K562 (cell line): Measurements from ENCODE around the gene KXD1. TPM values are rescaled to one million over a fixed set of nuclear protein-coding genes. Genes with fewer than 3 reads are reported as not detected.

Experiments
- ATAC-seq: fragments of 200-7000 bp; cut with Tn5 transposase; 3 replicates; pipeline ENCODE4 v1.9.1; 2020; ENCODE audit warnings: moderate library complexity
- BruUV-seq: library from RNA; stranded (reverse); fragments of 400-500 nt; replicated peaks from 2 replicates; lab custom pipeline; 2021; lab: Mats Ljungman, UMichigan
- CTCF ChIA-PET: fragments of 300-600 bp; formaldehyde crosslinking; extraction: SDS; loops from one replicate; lab custom pipeline; 2021; ENCODE audit warnings: low intra/inter-chr PET ratio; lab: Yijun Ruan, JAX
- POLR2A ChIA-PET: fragments of 300-600, 350-650 bp; sonication (Branson Sonifier 250); formaldehyde crosslinking; extraction: SDS; loops from one replicate; lab custom pipeline; 2021; ENCODE audit warnings: antibody characterized with exemption, inconsistent platforms; lab: Yijun Ruan, JAX
- DNase-seq, 4 experiments: peaks; one replicate each; pipeline versions ENCODE4 v3.0.0 to v3.0.0-alpha.2; 2011 to 2018; ENCODE audit warnings: low spot score in 3 of 4, mixed read lengths in 3 of 4; ENCODE audit errors: extremely low read depth in 1 of 4
- FAIRE-seq: peaks from 2 replicates; lab custom pipeline; 2011; peaks lifted over from hg19 to GRCh38; lab: Jason Lieb, UNC
- H2AFZ ChIP-seq: 2 replicates; pipeline ENCODE4 v1.6.0; 2011; ENCODE audit warnings: low read depth, low read length, control low read depth, inconsistent platforms
- H3K27ac ChIP-seq: fragments of 200-600 bp; 3 replicates; pipeline ENCODE4 v1.8.0; 2011; ENCODE audit warnings: low read depth, mild to moderate bottlenecking, control low read depth, inconsistent platforms, low read length, moderate library complexity, mixed read lengths; ENCODE audit errors: extremely low read depth
- H3K27me3 ChIP-seq, 2 experiments: fragments of 300-600 bp in 1 of 2; 2 replicates in 1 of 2; 3 replicates in 1 of 2; pipeline versions ENCODE4 v1.6.0 to v1.8.0; 2011; ENCODE audit warnings: inconsistent platforms in 2 of 2, low read length in 2 of 2, mild to moderate bottlenecking in 1 of 2, mixed read lengths in 1 of 2, moderate library complexity in 1 of 2; ENCODE audit not compliant: control insufficient read depth in 2 of 2, insufficient read depth in 2 of 2
- H3K36me3 ChIP-seq: fragments of 300-600 bp; 3 replicates; pipeline ENCODE4 v1.8.0; 2011; ENCODE audit warnings: mild to moderate bottlenecking, low read length, inconsistent platforms; ENCODE audit not compliant: control insufficient read depth, insufficient read depth
- H3K4me1 ChIP-seq, 2 experiments: fragments of 200-600 bp in 1 of 2; replicated peaks in 1 of 2; 2 replicates in 1 of 2; 3 replicates in 1 of 2; pipeline versions ENCODE4 v1.5.1 to v1.8.0; 2011; ENCODE audit warnings: inconsistent platforms in 2 of 2, low read length in 2 of 2, mild to moderate bottlenecking in 1 of 2, mixed read lengths in 1 of 2, moderate library complexity in 1 of 2; ENCODE audit not compliant: control insufficient read depth in 2 of 2, insufficient read depth in 2 of 2
- H3K4me2 ChIP-seq: 2 replicates; pipeline ENCODE4 v1.6.1; 2011; ENCODE audit warnings: low read length, control low read depth, inconsistent platforms, mixed read lengths; ENCODE audit not compliant: insufficient read depth
- H3K4me3 ChIP-seq: fragments of 200-600 bp; sonication (generic), shearing (Covaris generic); 2 replicates; pipeline ENCODE4 v1.5.1; 2016; ENCODE audit warnings: control low read depth, inconsistent platforms
- H3K79me2 ChIP-seq: fragments of 200-600 bp; 3 replicates; pipeline ENCODE4 v1.8.0; 2011; ENCODE audit warnings: low read length, inconsistent platforms; ENCODE audit not compliant: control insufficient read depth, insufficient read depth
- H3K9ac ChIP-seq, 2 experiments: 2 replicates each; pipeline versions ENCODE4 v1.6.0 to v1.6.1; 2011; ENCODE audit warnings: low read depth in 2 of 2, low read length in 2 of 2, control low read depth in 1 of 2, inconsistent platforms in 1 of 2, mild to moderate bottlenecking in 1 of 2, mixed read lengths in 1 of 2; ENCODE audit not compliant: insufficient read depth in 1 of 2
- H3K9me1 ChIP-seq: one replicate; pipeline ENCODE4 v1.6.0; 2011; ENCODE audit warnings: inconsistent platforms, mild to moderate bottlenecking, low read length, moderate library complexity; ENCODE audit not compliant: control insufficient read depth, insufficient read depth
- H3K9me3 ChIP-seq: replicated peaks from 2 replicates; pipeline ENCODE4 v1.5.1; 2011; ENCODE audit warnings: low read depth, low read length, inconsistent platforms; ENCODE audit not compliant: control insufficient read depth, insufficient read depth
- H4K20me1 ChIP-seq: replicated peaks from 2 replicates; pipeline ENCODE4 v1.6.1; 2011; ENCODE audit warnings: low read length, inconsistent platforms, mixed read lengths; ENCODE audit not compliant: control insufficient read depth, insufficient read depth
- ARID1B ChIP-seq: fragments of 450-650 bp; IDR thresholded peaks from 2 replicates; pipeline ENCODE4 v1.6.1; 2016; ENCODE audit warnings: antibody characterized with exemption, mild to moderate bottlenecking, inconsistent platforms
- ARID3B ChIP-seq: fragments of 250-450 bp; sonication (Bioruptor Pico); IDR thresholded peaks from 2 replicates; pipeline ENCODE4 v1.4.0; 2020; ENCODE audit warnings: borderline replicate concordance
- CBFA2T2 ChIP-seq: fragments of 450-650 bp; conservative IDR thresholded peaks from 2 replicates; pipeline ENCODE4 v1.6.1; 2017; ENCODE audit warnings: mild to moderate bottlenecking
- ILF3 ChIP-seq: fragments of 450-650 bp; IDR thresholded peaks from 2 replicates; pipeline ENCODE4 v1.6.1; 2018; ENCODE audit warnings: antibody characterized with exemption, mild to moderate bottlenecking, moderate library complexity, borderline replicate concordance
- NFE2L1 ChIP-seq: fragments of 450-650 bp; IDR thresholded peaks from 2 replicates; pipeline ENCODE4 v1.6.1; 2016; ENCODE audit warnings: missing genetic modification characterization, low read depth, mild to moderate bottlenecking, missing compliant biosample characterization, moderate library complexity, borderline replicate concordance
- RBM25 ChIP-seq: fragments of 200-400 bp; formaldehyde crosslinking; IDR thresholded peaks from 2 replicates; pipeline ENCODE4 v1.6.1; 2018; ENCODE audit warnings: low read length, low read depth, moderate library complexity; ENCODE audit not compliant: severe bottlenecking
- SAFB2 ChIP-seq: fragments of 200-400 bp; formaldehyde crosslinking; IDR thresholded peaks from 2 replicates; pipeline ENCODE4 v1.6.1; 2018; ENCODE audit warnings: borderline replicate concordance, low read length, low read depth, moderate library complexity; ENCODE audit not compliant: severe bottlenecking
- SOX6 ChIP-seq: fragments of 450-650 bp; IDR thresholded peaks from 2 replicates; pipeline ENCODE4 v1.6.1; 2014; ENCODE audit warnings: mild to moderate bottlenecking
- ZBTB8A ChIP-seq: fragments of 450-650 bp; IDR thresholded peaks from 2 replicates; pipeline ENCODE4 v1.6.1; 2018; ENCODE audit warnings: mild to moderate bottlenecking, moderate library complexity; ENCODE audit not compliant: partially characterized antibody
- ZNF143 ChIP-seq: sonication (generic); formaldehyde crosslinking; IDR thresholded peaks from 2 replicates; pipeline ENCODE4 v1.9.0; 2022; ENCODE audit warnings: mild to moderate bottlenecking, missing genetic modification reagents
- ZNF274 ChIP-seq: IDR thresholded peaks from 2 replicates; pipeline ENCODE4 v1.6.1; 2011; ENCODE audit warnings: low read depth, mild to moderate bottlenecking, low read length, moderate library complexity, borderline replicate concordance
- ZNF586 ChIP-seq: fragments of 450-650 bp; formaldehyde crosslinking; conservative IDR thresholded peaks from 2 replicates; pipeline ENCODE4 v1.4.0; 2020; ENCODE audit warnings: mild to moderate bottlenecking, moderate library complexity
- ZNF695 ChIP-seq: fragments of 450-650 bp; formaldehyde crosslinking; IDR thresholded peaks from 2 replicates; pipeline ENCODE4 v1.4.0; 2020; ENCODE audit warnings: mild to moderate bottlenecking, moderate library complexity
- WGBS: fragments of 100-300 bp; shearing (Covaris generic); methylation state at CpG from one replicate; pipeline ENCODE4 v1.1.6; 2016; ENCODE audit warnings: low coverage, mixed read lengths; ENCODE audit not compliant: insufficient coverage; ENCODE audit errors: missing lambda C conversion rate; 5-methylcytosine and 5-hydroxymethylcytosine counted together
- in situ Hi-C: fragments of 300-500 bp; cut with MboI; formaldehyde crosslinking; loops from 4 replicates; pipeline ENCODE4 v1.15.0; 2018; ENCODE audit warnings: inconsistent platforms, mixed read lengths
- intact Hi-C: fragments of 100-400 bp; cut with micrococcal nuclease; formaldehyde crosslinking; loops from 2 replicates; pipeline ENCODE4 v1.14.2; 2022
- polyA plus RNA-seq, 8 experiments: library from polyadenylated mRNA; depleted of rRNA in 4 of 8; stranded (reverse) in 5 of 8; unstranded in 3 of 8; fragments of >200 nt; fragmentation: Nextera tagmentation in 2 of 8; fragmentation: Illumina TruSeq in 1 of 8; extraction: Ambion mirVana in 2 of 8; extraction: Trizol in 1 of 8; gene quantifications; 2 replicates each; pipeline versions ENCODE4 v1.2.1 to v1.2.3, GENCODE V29; 2011 to 2014; ENCODE audit warnings: inconsistent platforms in 1 of 8, missing spikeins in 1 of 8
- total RNA-seq, 7 experiments: library from RNA; depleted of rRNA in 6 of 7; stranded (reverse); fragments of >200 nt in 6 of 7; fragmentation: Illumina TruSeq in 2 of 7; extraction: Trizol in 2 of 7; gene quantifications; 2 replicates each; pipeline versions ENCODE4 v1.2.1 to v1.2.3, GENCODE V29; 2011 to 2021; ENCODE audit warnings: low replicate concordance in 1 of 7
- TF ChIP-seq, protein P1 (sequence below): fragments of 450-650 bp; formaldehyde crosslinking; IDR thresholded peaks from 2 replicates; pipeline ENCODE4 v1.4.0; 2022; ENCODE audit warnings: mild to moderate bottlenecking, moderate library complexity

The KXD1 gene
- total and polyA plus RNA-seq, 9 of the 15 experiments (the other 6 are each of a cell fraction or from before 2014, with no cell fraction given): 21.9 to 210 (median 118) TPM

- Histone ChIP-seq H3K36me3 (no peaks in the 10 kb centered on the region), H3K27ac (no peak overlapping the region), H3K4me1 (peaks cover 0 to 64% of the 10 kb centered on the region in 2 experiments; a peak in 2 of 5 replicates), H3K79me2 (no peaks in the 10 kb centered on the region), H3K9me1 (no peaks in the 10 kb centered on the region), H3K9ac (no peak overlapping the region), H4K20me1 (peaks cover 26% of the 10 kb centered on the region), H3K4me3 (no peak overlapping the region), H3K9me3 (no peaks in the 10 kb centered on the region), H2AFZ (no peak overlapping the region), H3K27me3 (peaks cover 59 to 87% of the 10 kb centered on the region in 2 experiments), H3K4me2 (no peak overlapping the region)
- TF ChIP-seq ARID3B (CRISPR knock-in tag) (no peak), CBFA2T2 (no peak), ZNF695 (CRISPR knock-in tag) (no peak), ZNF274 (no peak), NFE2L1 (tag) (no peak), RBM25 (no peak), ZNF586 (CRISPR knock-in tag) (no peak), ARID1B (no peak), SAFB2 (no peak), ILF3 (no peak), ZNF143 (CRISPR knock-in tag) (no peak), ZBTB8A (no peak), SOX6 (no peak)
- TF ChIP-seq, protein P1, sequence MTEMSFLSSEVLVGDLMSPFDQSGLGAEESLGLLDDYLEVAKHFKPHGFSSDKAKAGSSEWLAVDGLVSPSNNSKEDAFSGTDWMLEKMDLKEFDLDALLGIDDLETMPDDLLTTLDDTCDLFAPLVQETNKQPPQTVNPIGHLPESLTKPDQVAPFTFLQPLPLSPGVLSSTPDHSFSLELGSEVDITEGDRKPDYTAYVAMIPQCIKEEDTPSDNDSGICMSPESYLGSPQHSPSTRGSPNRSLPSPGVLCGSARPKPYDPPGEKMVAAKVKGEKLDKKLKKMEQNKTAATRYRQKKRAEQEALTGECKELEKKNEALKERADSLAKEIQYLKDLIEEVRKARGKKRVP (CRISPR knock-in tag): no peak
- ChIA-PET POLR2A (interaction anchor here (1.0 kb wide), 1 partner anchor 21 kb away, joined by 3 read pairs; no protein-coding TSS in a partner anchor), CTCF (no interaction called here)
- no peak for ATAC-seq
- intact Hi-C loops: no loop called here
- no peak for DNase-seq
- BruUV-seq: no TSS peak
- no peak for FAIRE-seq
- WGBS: 5% methylated on average over 3 of the region's 3 CpGs
- in situ Hi-C loops: no loop called here
These were observed 52.5 kb downstream of the KXD1 start for GRCh38 chr19:18610245-18610555.
